Activated T-cell treated with anti-CD3 and anti-CD28 coated beads, Interleukin-2, amount 50 U/mL, for 24 hours (primary cell): Measurements from ENCODE around the gene STARD7.
"Not testable (repeated sequence)": the region's sequence is repeated elsewhere in the genome, so short reads cannot be mapped to it uniquely, and the experiment has no call there.

Experiments
- DNase-seq: peaks from one replicate; pipeline ENCODE4 v3.0.0-alpha.2; 2020
- H3K27ac Mint-ChIP-seq: 2 replicates; pipeline ENCODE4 v1.8.0; 2020; ENCODE audit warnings: mild to moderate bottlenecking, mixed read lengths
- H3K27me3 Mint-ChIP-seq: 2 replicates; pipeline ENCODE4 v1.8.0; 2020; ENCODE audit warnings: mixed read lengths
- H3K36me3 Mint-ChIP-seq: 2 replicates; pipeline ENCODE4 v1.8.0; 2020; ENCODE audit warnings: low read depth, mixed read lengths
- H3K4me1 Mint-ChIP-seq: 2 replicates; pipeline ENCODE4 v1.8.0; 2020; ENCODE audit warnings: low read depth, mixed read lengths
- H3K4me3 Mint-ChIP-seq: 2 replicates; pipeline ENCODE4 v1.8.0; 2020; ENCODE audit warnings: mild to moderate bottlenecking, moderate library complexity, mixed read lengths
- H3K9me3 Mint-ChIP-seq: 2 replicates; pipeline ENCODE4 v1.8.0; 2020; ENCODE audit warnings: mixed read lengths

STARD7 gene, protein sequence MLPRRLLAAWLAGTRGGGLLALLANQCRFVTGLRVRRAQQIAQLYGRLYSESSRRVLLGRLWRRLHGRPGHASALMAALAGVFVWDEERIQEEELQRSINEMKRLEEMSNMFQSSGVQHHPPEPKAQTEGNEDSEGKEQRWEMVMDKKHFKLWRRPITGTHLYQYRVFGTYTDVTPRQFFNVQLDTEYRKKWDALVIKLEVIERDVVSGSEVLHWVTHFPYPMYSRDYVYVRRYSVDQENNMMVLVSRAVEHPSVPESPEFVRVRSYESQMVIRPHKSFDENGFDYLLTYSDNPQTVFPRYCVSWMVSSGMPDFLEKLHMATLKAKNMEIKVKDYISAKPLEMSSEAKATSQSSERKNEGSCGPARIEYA

DNA sequence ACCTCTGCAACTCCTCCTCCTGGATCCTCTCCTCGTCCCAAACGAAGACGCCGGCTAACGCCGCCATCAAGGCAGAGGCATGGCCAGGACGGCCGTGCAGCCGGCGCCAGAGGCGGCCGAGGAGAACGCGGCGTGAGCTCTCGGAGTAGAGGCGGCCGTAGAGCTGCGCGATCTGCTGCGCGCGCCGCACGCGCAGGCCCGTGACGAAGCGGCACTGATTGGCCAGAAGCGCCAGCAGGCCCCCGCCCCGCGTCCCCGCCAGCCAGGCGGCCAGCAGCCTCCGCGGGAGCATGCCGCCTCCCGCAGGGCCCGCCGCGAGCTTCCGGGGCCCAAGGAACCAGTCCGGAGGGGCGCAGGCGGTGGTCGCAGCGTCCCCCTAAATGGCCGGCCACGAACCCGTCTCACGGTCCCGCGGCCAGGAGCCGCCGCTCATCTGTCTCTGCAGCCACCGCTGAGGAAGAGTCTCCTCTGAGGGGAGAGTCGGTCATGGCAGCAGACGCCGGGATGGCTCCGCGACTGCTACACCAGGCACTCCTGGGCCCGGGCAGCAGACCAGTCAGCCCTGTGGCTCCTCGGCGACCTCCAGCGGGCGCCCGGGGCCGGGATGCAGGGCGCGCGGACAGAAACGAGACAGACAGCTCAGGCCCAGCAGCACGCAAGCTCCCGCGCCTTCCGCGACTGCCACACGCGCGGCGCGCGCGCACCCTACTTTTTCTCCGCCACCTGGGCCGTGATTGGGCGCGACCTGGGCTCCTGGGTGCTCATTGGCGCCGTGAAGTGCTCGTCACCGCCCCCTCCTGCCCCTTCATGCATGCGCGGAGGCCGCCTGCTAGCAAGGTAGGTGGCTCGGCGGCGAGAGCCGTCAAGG, at the start of gene STARD7:
TSS of gene STARD7 (minus strand) at position 685 of the 868 bp plus-strand sequence. CDS start at position 292, 393 bp downstream.
- DNase-seq, result peak; percentile 99
- Mint-ChIP-seq H3K9me3 (no peaks in the 10 kb centered on the region), H3K27me3 (no peaks in the 10 kb centered on the region), H3K27ac (peak within 1 kb of the TSS; percentile 93), H3K36me3 (peaks cover 58% of the 10 kb centered on the region), H3K4me1 (peaks cover 52% of the 10 kb centered on the region), H3K4me3 (peak within 1 kb of the TSS; percentile 91)

DNA sequence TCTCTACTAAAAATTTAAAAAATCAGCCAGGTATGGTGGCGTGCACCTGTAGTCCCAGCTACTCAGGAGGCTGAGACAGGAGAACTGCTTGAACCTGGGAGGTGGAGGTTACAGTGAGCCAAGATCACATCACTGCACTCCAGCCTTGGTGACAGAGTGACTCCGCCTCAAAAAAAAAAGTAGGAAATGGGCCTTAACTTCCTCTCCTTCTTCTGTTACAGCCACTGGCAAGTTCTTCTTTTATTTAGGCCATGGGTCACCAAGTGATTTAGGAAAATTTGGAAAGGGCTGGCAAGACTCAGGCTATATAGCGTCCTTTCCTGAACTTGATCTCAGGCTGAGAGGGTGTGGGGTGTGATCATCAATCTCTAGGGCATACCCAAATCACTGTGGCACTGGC, 49.1 kb upstream of the STARD7 start:
- not testable (repeated sequence) for H3K4me3 Mint-ChIP-seq, H3K9me3 Mint-ChIP-seq, DNase-seq, H3K27me3 Mint-ChIP-seq
- peak overlapping the region; percentile 85 for H3K27ac Mint-ChIP-seq
- peaks cover 89% of the 10 kb centered on the region for H3K36me3 Mint-ChIP-seq
- H3K4me1 Mint-ChIP-seq, result peaks cover 63% of the 10 kb centered on the region

DNA sequence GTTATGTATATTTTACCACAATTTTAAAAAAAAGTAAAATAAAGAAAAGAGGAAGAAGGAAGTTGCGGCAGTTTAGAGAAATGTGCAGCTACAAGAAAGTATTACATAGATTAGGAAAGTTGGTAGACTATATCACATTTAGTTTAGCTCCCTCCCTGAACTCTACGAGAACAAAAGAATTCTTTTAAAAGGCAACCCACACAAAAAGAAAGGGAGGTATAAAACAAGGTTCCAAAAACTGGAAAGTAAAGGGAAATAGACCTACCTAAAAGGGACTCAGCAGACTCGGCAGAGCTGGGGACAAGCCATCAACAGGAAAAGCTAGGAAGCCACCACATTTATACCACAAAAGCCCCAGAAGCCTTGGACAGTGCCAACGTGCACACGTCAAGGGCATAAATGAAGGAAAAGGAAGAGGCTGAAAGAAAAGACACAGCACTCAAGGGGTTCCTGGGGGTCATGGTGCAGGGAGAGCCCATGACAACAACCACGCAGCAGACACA, 48.0 kb upstream of the STARD7 start:
- peak overlapping the region; percentile 9 for H3K4me3 Mint-ChIP-seq
- H3K36me3 Mint-ChIP-seq, result peaks cover 90% of the 10 kb centered on the region
- H3K27ac Mint-ChIP-seq, result peak overlapping the region; percentile 85
- no peaks in the 10 kb centered on the region for H3K9me3 Mint-ChIP-seq
- H3K4me1 Mint-ChIP-seq, result peaks cover 57% of the 10 kb centered on the region
- no peak for DNase-seq
- no peaks in the 10 kb centered on the region for H3K27me3 Mint-ChIP-seq

DNA sequence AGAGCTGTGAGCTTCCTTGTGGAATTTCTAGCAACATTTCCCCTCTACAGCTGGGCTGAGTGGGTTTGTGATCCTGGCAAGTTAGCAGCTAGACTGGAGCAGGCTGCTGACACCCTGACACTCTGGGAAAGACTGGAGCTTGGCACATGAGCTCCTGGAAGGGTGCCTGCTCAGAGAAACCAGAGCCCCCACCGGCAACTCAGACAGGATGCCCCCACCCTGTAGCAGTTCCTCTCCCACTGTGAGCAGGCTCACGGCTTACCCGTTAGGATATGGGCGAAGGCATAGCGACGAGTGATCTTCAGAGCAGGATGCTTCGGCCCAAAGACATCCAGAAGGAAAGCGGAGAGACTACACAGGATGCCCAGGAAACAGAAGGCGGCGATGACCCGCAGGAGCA, 45.9 kb upstream of the STARD7 start:
- no peaks in the 10 kb centered on the region for H3K9me3 Mint-ChIP-seq
- no peaks in the 10 kb centered on the region for H3K27me3 Mint-ChIP-seq
- no peak overlapping the region for H3K4me3 Mint-ChIP-seq
- peaks cover 87% of the 10 kb centered on the region for H3K36me3 Mint-ChIP-seq
- H3K27ac Mint-ChIP-seq, result peak overlapping the region; percentile 68
- H3K4me1 Mint-ChIP-seq, result peaks cover 39% of the 10 kb centered on the region
- no peak for DNase-seq

DNA sequence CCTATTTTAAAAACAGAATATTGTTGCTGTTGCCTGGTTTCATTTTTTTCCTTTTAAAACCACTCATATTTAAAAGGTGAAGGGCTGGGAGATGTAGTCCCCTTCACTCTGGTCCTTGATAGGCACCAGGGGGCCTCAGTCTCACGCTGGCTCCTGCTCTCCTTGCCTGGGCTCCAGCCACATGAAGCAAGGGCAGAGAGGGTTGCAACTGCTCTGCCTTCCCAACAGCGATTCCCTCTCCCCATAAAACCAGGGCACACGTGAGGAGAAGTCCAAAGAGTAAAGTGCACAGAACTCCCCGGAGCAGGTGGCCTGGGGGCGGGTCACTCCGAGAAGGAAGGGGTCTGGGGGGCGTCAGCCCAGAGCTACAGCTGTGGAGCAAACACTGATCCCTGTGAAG, 44.4 kb upstream of the STARD7 start:
- H3K4me3 Mint-ChIP-seq, result no peak overlapping the region
- peaks cover 73% of the 10 kb centered on the region for H3K36me3 Mint-ChIP-seq
- H3K27ac Mint-ChIP-seq, result no peak overlapping the region

DNA sequence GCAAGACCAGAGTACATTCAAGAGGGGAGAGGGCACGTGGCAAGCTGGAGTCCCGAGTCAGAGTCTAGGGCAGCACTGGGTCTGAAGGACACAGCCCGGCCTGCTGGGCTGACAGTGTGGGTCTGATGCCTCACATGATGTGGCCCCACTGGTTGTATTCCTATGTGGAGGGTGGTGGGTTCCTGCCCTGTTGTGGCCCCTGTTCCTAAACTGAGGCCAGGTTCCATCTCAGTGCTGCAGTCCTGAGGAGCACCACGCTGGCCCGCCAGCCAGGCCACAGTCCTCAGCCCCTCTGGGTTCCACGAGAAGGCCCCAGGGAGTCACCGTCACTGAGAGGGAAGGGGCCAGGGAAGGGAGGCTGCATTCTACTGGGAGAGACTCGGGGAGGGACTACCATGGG, 43.9 kb upstream of the STARD7 start:
- no peaks in the 10 kb centered on the region for H3K9me3 Mint-ChIP-seq
- H3K27me3 Mint-ChIP-seq, result no peaks in the 10 kb centered on the region
- peaks cover 70% of the 10 kb centered on the region for H3K36me3 Mint-ChIP-seq
- no peak overlapping the region for H3K4me3 Mint-ChIP-seq
- H3K27ac Mint-ChIP-seq, result peak overlapping the region; percentile 63
- no peak for DNase-seq
- H3K4me1 Mint-ChIP-seq, result peaks cover 21% of the 10 kb centered on the region

More for the DNA sequence above, 44.4 kb upstream of the STARD7 start:
- Mint-ChIP-seq H3K27me3 (no peaks in the 10 kb centered on the region), H3K9me3 (no peaks in the 10 kb centered on the region), H3K4me1 (peaks cover 25% of the 10 kb centered on the region)
- no peak for DNase-seq

DNA sequence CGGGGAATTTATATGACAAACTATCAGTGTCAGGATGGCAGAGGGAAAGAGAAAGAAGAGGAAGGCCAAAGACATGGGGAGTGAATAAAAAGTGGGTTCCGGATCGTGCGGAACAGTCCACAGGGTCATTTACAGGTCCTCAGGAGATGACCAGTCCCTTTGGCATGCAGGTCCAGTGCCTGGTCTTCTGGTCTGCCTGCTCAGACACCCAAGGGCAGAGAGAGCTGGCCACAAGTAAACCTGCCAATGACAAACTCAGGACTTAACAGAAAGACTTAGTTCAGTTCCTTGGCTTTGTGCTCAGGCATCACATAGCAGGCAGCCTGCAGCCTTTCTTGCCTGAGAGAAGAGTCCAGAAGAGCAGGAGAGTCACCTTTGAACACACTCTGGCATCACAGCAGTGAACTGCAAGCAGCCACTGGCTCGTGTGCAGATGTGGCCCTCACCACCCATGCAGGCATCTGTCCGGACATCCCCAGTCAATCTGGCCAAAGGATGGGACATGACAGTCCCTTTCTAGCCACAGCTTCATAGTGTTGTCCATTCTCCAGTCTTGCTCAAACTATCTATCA, 43.2 kb upstream of the STARD7 start:
- H3K4me3 Mint-ChIP-seq, result no peak overlapping the region
- peak overlapping the region; percentile 63 for H3K27ac Mint-ChIP-seq
- H3K4me1 Mint-ChIP-seq, result peaks cover 20% of the 10 kb centered on the region
- no peaks in the 10 kb centered on the region for H3K27me3 Mint-ChIP-seq
- no peak for DNase-seq
- no peaks in the 10 kb centered on the region for H3K9me3 Mint-ChIP-seq
- peaks cover 66% of the 10 kb centered on the region for H3K36me3 Mint-ChIP-seq

DNA sequence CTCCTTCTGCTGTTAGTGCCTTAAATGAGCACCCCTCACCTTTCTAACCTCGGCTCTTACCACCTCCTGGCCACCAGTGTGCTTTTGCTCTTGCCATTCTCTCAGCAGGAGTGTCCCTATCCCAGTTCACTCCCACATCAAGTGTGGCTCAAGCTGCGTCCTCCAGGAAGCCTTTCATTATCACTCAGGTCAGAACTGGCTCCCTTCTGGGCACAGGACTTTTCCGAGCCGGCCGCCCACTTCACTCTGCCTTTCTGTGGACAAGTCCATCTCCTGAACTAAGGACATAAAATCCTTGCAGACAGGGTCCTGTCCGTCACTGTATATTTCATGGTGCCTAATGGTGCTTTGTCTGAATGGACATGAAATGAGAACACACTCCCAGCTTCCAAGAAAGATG, 41.6 kb upstream of the STARD7 start:
- H3K4me3 Mint-ChIP-seq, result no peak overlapping the region
- no peaks in the 10 kb centered on the region for H3K27me3 Mint-ChIP-seq
- H3K4me1 Mint-ChIP-seq, result peaks cover 22% of the 10 kb centered on the region
- no peaks in the 10 kb centered on the region for H3K9me3 Mint-ChIP-seq
- no peak for DNase-seq
- peak overlapping the region; percentile 55 for H3K27ac Mint-ChIP-seq
- H3K36me3 Mint-ChIP-seq, result peaks cover 53% of the 10 kb centered on the region

DNA sequence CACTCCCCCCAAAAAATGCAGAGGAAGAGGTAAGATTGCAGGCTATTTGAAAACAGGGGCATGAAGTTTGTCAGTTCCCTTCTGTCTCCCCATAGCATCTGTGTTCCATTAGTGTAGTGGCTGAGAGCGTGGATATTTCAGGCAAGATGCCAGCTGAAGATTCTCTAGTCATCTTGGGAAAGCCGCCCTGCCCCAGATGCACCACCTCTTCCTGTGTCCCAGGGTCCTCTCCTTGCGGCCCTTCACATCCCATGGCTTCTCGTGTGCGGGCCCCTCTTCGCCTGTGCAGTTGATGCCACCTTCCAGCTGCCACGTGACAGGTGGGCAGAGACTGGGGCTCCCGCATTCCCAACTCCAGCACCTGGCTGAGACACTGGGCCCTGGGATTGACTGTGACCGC, 41.0 kb upstream of the STARD7 start:
- peaks cover 24% of the 10 kb centered on the region for H3K4me1 Mint-ChIP-seq
- peak overlapping the region; percentile 55 for H3K27ac Mint-ChIP-seq
- H3K36me3 Mint-ChIP-seq, result peaks cover 50% of the 10 kb centered on the region
- DNase-seq, result no peak
- no peaks in the 10 kb centered on the region for H3K27me3 Mint-ChIP-seq
- no peaks in the 10 kb centered on the region for H3K9me3 Mint-ChIP-seq
- no peak overlapping the region for H3K4me3 Mint-ChIP-seq

DNA sequence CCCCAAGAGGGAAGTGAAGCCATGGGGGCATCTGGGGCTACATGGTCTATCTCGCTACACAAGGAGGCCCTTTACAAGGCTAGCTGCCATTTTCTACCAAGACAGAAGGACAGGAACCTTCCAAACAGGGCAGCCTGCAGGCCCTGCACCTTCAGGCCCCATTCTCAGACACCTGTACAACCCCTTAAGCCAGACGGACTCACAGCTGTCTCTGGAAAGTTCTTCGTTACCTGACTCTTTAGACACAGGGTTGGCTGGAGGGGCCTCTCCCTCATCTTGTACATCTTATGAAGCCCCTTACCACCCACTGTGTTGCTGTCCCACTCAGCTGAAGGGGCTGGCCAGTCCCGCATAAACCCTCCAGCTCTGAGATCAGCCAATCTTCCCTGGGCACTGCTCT, 40.0 kb upstream of the STARD7 start:
- Mint-ChIP-seq H3K27me3 (no peaks in the 10 kb centered on the region), H3K27ac (no peak overlapping the region), H3K36me3 (peaks cover 40% of the 10 kb centered on the region), H3K4me1 (peaks cover 25% of the 10 kb centered on the region), H3K4me3 (no peak overlapping the region), H3K9me3 (no peaks in the 10 kb centered on the region)
- no peak for DNase-seq

DNA sequence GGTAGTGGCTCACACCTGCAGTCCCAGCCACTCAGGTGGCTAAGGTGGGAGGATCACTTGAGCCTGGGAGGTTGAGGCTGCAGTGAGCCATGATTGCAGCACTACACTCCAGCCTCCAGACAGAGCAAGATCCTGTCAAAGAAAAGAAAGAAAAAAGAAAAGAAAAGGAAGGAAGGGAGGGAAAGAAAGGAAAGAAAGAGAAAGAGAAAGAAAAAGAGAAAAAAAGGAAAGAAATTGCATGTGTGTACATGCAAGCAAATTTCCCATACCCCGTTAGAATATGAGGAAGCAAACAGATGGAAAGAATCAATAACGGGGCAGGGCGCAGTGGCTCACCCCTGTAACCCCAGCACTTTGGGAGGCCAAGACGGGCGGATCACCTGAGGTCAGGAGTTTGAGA, 39.3 kb upstream of the STARD7 start:
- DNase-seq, result no peak
- peaks cover 29% of the 10 kb centered on the region for H3K4me1 Mint-ChIP-seq
- H3K27me3 Mint-ChIP-seq, result no peaks in the 10 kb centered on the region
- no peak overlapping the region for H3K4me3 Mint-ChIP-seq
- H3K36me3 Mint-ChIP-seq, result peaks cover 32% of the 10 kb centered on the region
- no peak overlapping the region for H3K27ac Mint-ChIP-seq
- H3K9me3 Mint-ChIP-seq, result no peaks in the 10 kb centered on the region

DNA sequence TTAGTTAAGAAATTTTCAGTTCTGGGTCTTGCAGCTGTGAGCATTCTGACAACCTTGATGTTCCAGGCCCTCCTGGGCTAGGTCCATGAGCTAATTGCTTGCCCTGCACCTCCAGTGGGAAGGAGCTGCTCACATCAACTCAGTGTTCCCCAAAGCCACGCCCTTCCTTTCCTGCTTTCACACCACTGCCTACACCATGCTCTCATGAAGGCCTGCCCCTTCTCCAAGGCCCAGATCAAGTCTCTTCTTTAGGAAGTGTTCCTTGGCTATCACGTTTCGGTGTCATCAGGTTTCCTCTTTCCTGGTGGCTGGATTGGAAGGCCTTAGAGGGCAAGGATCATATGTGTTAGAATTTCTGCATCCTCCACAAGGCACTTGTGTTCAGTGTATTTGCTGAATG, 38.4 kb upstream of the STARD7 start:
- no peaks in the 10 kb centered on the region for H3K27me3 Mint-ChIP-seq
- H3K4me1 Mint-ChIP-seq, result peaks cover 37% of the 10 kb centered on the region
- H3K9me3 Mint-ChIP-seq, result no peaks in the 10 kb centered on the region
- H3K36me3 Mint-ChIP-seq, result peaks cover 24% of the 10 kb centered on the region
- no peak for DNase-seq
- H3K27ac Mint-ChIP-seq, result peak overlapping the region; percentile 51
- H3K4me3 Mint-ChIP-seq, result no peak overlapping the region

DNA sequence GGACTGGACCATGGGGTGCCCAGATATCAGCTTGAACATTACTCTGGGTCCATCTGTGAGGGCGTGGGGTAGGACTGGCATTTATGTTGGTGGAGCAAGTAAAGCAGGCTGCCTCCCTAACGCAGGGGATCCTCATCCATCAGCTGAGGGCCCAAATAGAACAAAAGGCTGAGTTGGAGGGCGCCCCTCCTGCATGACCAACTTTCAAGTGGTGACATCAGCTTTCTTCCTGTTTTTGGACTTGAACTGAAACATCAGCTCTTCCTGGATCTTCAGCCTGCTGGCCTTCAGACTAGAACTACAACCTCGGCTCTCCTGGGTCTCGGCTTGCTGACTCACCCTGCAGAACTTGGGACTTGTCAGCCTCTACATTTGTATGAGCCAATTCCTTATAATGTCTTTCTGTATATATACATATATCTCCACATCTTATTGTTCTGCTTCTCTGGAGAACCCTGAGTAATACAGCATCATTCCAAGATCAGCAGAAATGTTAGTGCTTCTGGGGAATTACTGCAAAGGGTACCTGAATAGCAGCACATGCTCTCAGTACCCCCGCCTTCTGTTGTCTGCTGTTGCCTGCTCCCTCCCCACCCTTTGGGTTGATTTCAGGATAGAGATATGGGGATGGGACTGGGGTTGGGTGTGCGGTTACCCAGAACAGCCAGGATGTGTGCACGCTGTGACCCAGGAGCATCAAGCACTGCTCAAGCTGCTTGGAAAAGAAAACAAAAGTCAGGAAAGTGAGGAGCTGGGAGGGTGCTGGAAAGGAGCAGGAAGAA, 37.2 kb upstream of the STARD7 start:
- no peaks in the 10 kb centered on the region for H3K27me3 Mint-ChIP-seq
- no peak overlapping the region for H3K4me3 Mint-ChIP-seq
- peak overlapping the region; percentile 39 for H3K27ac Mint-ChIP-seq
- H3K4me1 Mint-ChIP-seq, result peaks cover 45% of the 10 kb centered on the region
- H3K36me3 Mint-ChIP-seq, result peaks cover 15% of the 10 kb centered on the region
- H3K9me3 Mint-ChIP-seq, result no peaks in the 10 kb centered on the region
- no peak for DNase-seq

DNA sequence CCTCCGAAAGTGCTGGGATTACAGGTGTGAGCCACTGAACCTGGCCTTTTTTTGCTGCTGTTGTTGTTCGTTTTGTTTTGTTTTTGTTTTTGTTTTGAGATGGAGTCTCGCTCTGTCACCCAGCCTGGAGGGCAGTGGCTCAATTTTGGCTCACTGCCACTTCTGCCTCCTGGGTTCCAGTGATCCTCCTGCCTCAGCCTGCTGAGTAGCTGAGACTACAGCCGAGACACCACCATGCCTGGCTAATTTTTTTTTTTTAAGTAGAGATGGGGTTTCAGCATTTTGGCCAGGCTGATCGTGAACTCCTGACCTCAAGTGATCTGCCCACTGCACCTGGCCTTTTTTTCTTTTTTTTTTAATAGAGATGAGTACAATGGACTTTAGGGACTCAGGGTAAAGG, 35.2 kb upstream of the STARD7 start:
- Mint-ChIP-seq H3K4me1 (peaks cover 48% of the 10 kb centered on the region), H3K27me3 (no peaks in the 10 kb centered on the region), H3K9me3 (no peaks in the 10 kb centered on the region), H3K27ac (peak overlapping the region; percentile 61), H3K36me3 (peaks cover 3% of the 10 kb centered on the region), H3K4me3 (no peak overlapping the region)
- no peak for DNase-seq
